HEK293 (cell line): ENCODE data around the gene FERMT3.

Source experiments
- CTCF ChIA-PET: fragments of 350-600 bp; formaldehyde crosslinking; extraction: SDS; loops from one replicate; lab custom pipeline; 2021; ENCODE audit warnings: antibody characterized with exemption; lab: Yijun Ruan, JAX
- POLR2A ChIA-PET: fragments of 300-600 bp; formaldehyde crosslinking; extraction: SDS; loops from one replicate; lab custom pipeline; 2020; ENCODE audit warnings: antibody characterized with exemption, inconsistent platforms; lab: Yijun Ruan, JAX
- H3K27ac ChIP-seq: fragments of 200-500 bp; sonication (Bioruptor generic); 2 replicates; pipeline ENCODE4 v1.5.1; 2014; ENCODE audit warnings: low read depth, low read length, control low read depth, inconsistent platforms; ENCODE audit errors: extremely low read depth
- H3K36me3 ChIP-seq, 2 experiments: fragments of 200-500 bp in 1 of 2; sonication (Bioruptor generic) in 1 of 2; 1 replicate in 1 of 2; 2 replicates in 1 of 2; pipeline ENCODE4 v1.5.1; 2014 to 2017; ENCODE audit warnings: inconsistent platforms in 2 of 2, low read length in 2 of 2; ENCODE audit not compliant: control insufficient read depth in 2 of 2, insufficient read depth in 1 of 2
- H3K4me1 ChIP-seq: fragments of 200-500 bp; sonication (Bioruptor generic); 2 replicates; pipeline ENCODE4 v1.5.1; 2014; ENCODE audit warnings: mild to moderate bottlenecking, low read length, inconsistent platforms; ENCODE audit not compliant: control insufficient read depth, insufficient read depth
- H3K4me3 ChIP-seq: 2 replicates; pipeline ENCODE4 v1.5.1; 2011; ENCODE audit warnings: low read depth, mild to moderate bottlenecking, control low read depth, low read length, moderate library complexity
- H3K9me3 ChIP-seq: fragments of 200-500 bp; sonication (Bioruptor generic); 2 replicates; pipeline ENCODE4 v1.5.1; 2014; ENCODE audit warnings: low read depth, low read length, inconsistent platforms; ENCODE audit not compliant: control insufficient read depth, insufficient read depth
- GFI1B ChIP-seq: fragments of 450-650 bp; formaldehyde crosslinking; IDR thresholded peaks from 2 replicates; pipeline ENCODE4 v1.5.1; 2016; ENCODE audit warnings: missing biosample characterization, missing genetic modification characterization
- GLI2 ChIP-seq: fragments of 450-650 bp; formaldehyde crosslinking; IDR thresholded peaks from 2 replicates; pipeline ENCODE4; 2017; ENCODE audit warnings: missing biosample characterization, missing genetic modification characterization, low read depth, borderline replicate concordance
- GLIS1 ChIP-seq: fragments of 450-650 bp; formaldehyde crosslinking; IDR thresholded peaks from 2 replicates; pipeline ENCODE4 v1.5.1; 2016; ENCODE audit warnings: missing biosample characterization, missing genetic modification characterization
- KLF16 ChIP-seq: fragments of 450-650 bp; formaldehyde crosslinking; IDR thresholded peaks from 2 replicates; pipeline ENCODE4 v1.5.1; 2017; ENCODE audit warnings: missing biosample characterization, missing genetic modification characterization
- MEIS1 ChIP-seq: sonication (generic); formaldehyde crosslinking; IDR thresholded peaks from 2 replicates; pipeline ENCODE4 v1.8.1; 2022; ENCODE audit warnings: missing genetic modification reagents, mild to moderate bottlenecking, borderline replicate concordance
- SCRT1 ChIP-seq: fragments of 450-650 bp; formaldehyde crosslinking; IDR thresholded peaks from 2 replicates; pipeline ENCODE4 v1.5.1; 2016; ENCODE audit warnings: missing biosample characterization, missing genetic modification characterization, borderline replicate concordance
- SP2 ChIP-seq: fragments of 450-650 bp; formaldehyde crosslinking; IDR thresholded peaks from 2 replicates; pipeline ENCODE4 v1.5.1; 2016; ENCODE audit warnings: missing biosample characterization, missing genetic modification characterization
- YY2 ChIP-seq: fragments of 450-650 bp; formaldehyde crosslinking; IDR thresholded peaks from 2 replicates; pipeline ENCODE4 v1.5.1; 2016; ENCODE audit warnings: missing biosample characterization, missing genetic modification characterization
- ZNF132 ChIP-seq: fragments of 450-650 bp; formaldehyde crosslinking; IDR thresholded peaks from 2 replicates; pipeline ENCODE4 v1.5.1; 2017; ENCODE audit warnings: missing biosample characterization, missing genetic modification characterization, borderline replicate concordance
- ZNF138 ChIP-seq: fragments of 450-650 bp; formaldehyde crosslinking; IDR thresholded peaks from 2 replicates; pipeline ENCODE4 v1.5.1; 2016; ENCODE audit warnings: missing biosample characterization, missing genetic modification characterization, borderline replicate concordance
- ZNF16 ChIP-seq: fragments of 450-650 bp; formaldehyde crosslinking; IDR thresholded peaks from 2 replicates; pipeline ENCODE4 v1.5.1; 2016; ENCODE audit warnings: low read depth, missing biosample characterization, missing genetic modification characterization
- ZNF202 ChIP-seq: fragments of 450-650 bp; formaldehyde crosslinking; IDR thresholded peaks from 2 replicates; pipeline ENCODE4 v1.5.1; 2016; ENCODE audit warnings: missing biosample characterization, missing genetic modification characterization, borderline replicate concordance
- ZNF214 ChIP-seq: fragments of 450-650 bp; formaldehyde crosslinking; IDR thresholded peaks from 2 replicates; pipeline ENCODE4 v1.5.1; 2017; ENCODE audit warnings: missing biosample characterization, mild to moderate bottlenecking, missing genetic modification characterization, borderline replicate concordance
- ZNF292 ChIP-seq: fragments of 450-650 bp; formaldehyde crosslinking; IDR thresholded peaks from 2 replicates; pipeline ENCODE4 v1.5.1; 2016; ENCODE audit warnings: low read depth, missing biosample characterization, missing genetic modification characterization, borderline replicate concordance
- ZNF354C ChIP-seq: fragments of 450-650 bp; formaldehyde crosslinking; IDR thresholded peaks from 2 replicates; pipeline ENCODE4 v1.5.1; 2016; ENCODE audit warnings: missing biosample characterization, missing genetic modification characterization, low read depth, borderline replicate concordance
- ZNF366 ChIP-seq: fragments of 450-650 bp; formaldehyde crosslinking; conservative IDR thresholded peaks from 2 replicates; pipeline ENCODE4 v1.5.1; 2016; ENCODE audit warnings: missing biosample characterization, missing genetic modification characterization
- ZNF473 ChIP-seq: fragments of 450-650 bp; formaldehyde crosslinking; IDR thresholded peaks from 2 replicates; pipeline ENCODE4 v1.5.1; 2017; ENCODE audit warnings: missing biosample characterization, missing genetic modification characterization
- ZNF530 ChIP-seq: fragments of 450-650 bp; formaldehyde crosslinking; IDR thresholded peaks from 2 replicates; pipeline ENCODE4 v1.5.1; 2016; ENCODE audit warnings: low read depth, missing biosample characterization, missing genetic modification characterization
- ZNF544 ChIP-seq: fragments of 450-650 bp; formaldehyde crosslinking; IDR thresholded peaks from 2 replicates; pipeline ENCODE4 v1.5.0; 2017; ENCODE audit warnings: missing biosample characterization, missing genetic modification characterization
- ZNF558 ChIP-seq: fragments of 450-650 bp; formaldehyde crosslinking; IDR thresholded peaks from 2 replicates; pipeline ENCODE4 v1.5.1; 2016; ENCODE audit warnings: missing biosample characterization, missing genetic modification characterization
- ZNF626 ChIP-seq: fragments of 450-650 bp; sonication (Bioruptor Pico); formaldehyde crosslinking; IDR thresholded peaks from 2 replicates; pipeline ENCODE4 v1.5.1; 2018; ENCODE audit warnings: missing biosample characterization, missing genetic modification characterization, inconsistent platforms
- ZNF629 ChIP-seq: fragments of 450-650 bp; formaldehyde crosslinking; IDR thresholded peaks from 2 replicates; pipeline ENCODE4 v1.5.1; 2017; ENCODE audit warnings: missing biosample characterization, missing genetic modification characterization
- ZNF658 ChIP-seq: fragments of 450-650 bp; formaldehyde crosslinking; IDR thresholded peaks from 2 replicates; pipeline ENCODE4; 2016; ENCODE audit warnings: missing biosample characterization, missing genetic modification characterization
- ZNF660 ChIP-seq: fragments of 450-650 bp; IDR thresholded peaks from 2 replicates; pipeline ENCODE4 v1.5.1; 2018; ENCODE audit warnings: missing biosample characterization, mild to moderate bottlenecking, missing genetic modification characterization
- ZNF670 ChIP-seq: fragments of 450-650 bp; formaldehyde crosslinking; IDR thresholded peaks from 2 replicates; pipeline ENCODE4 v1.5.1; 2016; ENCODE audit warnings: missing biosample characterization, missing genetic modification characterization, low read depth
- ZSCAN30 ChIP-seq: fragments of 450-650 bp; IDR thresholded peaks from 2 replicates; pipeline ENCODE4 v1.5.1; 2018; ENCODE audit warnings: missing biosample characterization, mild to moderate bottlenecking, missing genetic modification characterization, moderate library complexity
- ZXDB ChIP-seq: fragments of 450-650 bp; formaldehyde crosslinking; IDR thresholded peaks from 2 replicates; pipeline ENCODE4 v1.5.1; 2016; ENCODE audit warnings: missing biosample characterization, missing genetic modification characterization
- TF ChIP-seq, protein P1 (sequence below): fragments of 450-650 bp; formaldehyde crosslinking; IDR thresholded peaks from 2 replicates; pipeline ENCODE4 v1.5.1; 2016; ENCODE audit warnings: missing biosample characterization, missing genetic modification characterization
- TF ChIP-seq, protein P2 (sequence below): fragments of 450-650 bp; formaldehyde crosslinking; optimal IDR thresholded peaks from 2 replicates; pipeline ENCODE3; 2016; ENCODE audit warnings: missing biosample characterization, mild to moderate bottlenecking, missing genetic modification characterization
- TF ChIP-seq, protein P3 (sequence below): fragments of 450-650 bp; formaldehyde crosslinking; IDR thresholded peaks from 2 replicates; pipeline ENCODE4; 2016; ENCODE audit warnings: missing biosample characterization, missing genetic modification characterization
- TF ChIP-seq, protein P4 (sequence below): IDR thresholded peaks from 2 replicates; pipeline ENCODE4 v1.6.1; 2011; ENCODE audit warnings: mild to moderate bottlenecking, low read depth, low read length, borderline replicate concordance
- TF ChIP-seq, protein P5 (sequence below): fragments of 450-650 bp; formaldehyde crosslinking; IDR thresholded peaks from 2 replicates; pipeline ENCODE4 v1.5.1; 2016; ENCODE audit warnings: missing biosample characterization, missing genetic modification characterization

Gene FERMT3

DNA sequence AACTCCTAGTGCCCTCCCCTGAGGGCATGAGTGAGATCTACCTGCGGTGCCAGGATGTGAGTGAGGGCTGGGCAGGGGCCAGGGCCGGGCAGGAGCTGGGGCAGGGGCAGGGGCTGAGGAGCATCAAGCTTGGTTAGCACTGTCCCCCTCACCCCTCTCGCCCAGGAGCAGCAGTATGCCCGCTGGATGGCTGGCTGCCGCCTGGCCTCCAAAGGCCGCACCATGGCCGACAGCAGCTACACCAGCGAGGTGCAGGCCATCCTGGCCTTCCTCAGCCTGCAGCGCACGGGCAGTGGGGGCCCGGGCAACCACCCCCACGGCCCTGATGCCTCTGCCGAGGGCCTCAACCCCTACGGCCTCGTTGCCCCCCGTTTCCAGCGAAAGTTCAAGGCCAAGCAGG lies 13.8 kb downstream of the FERMT3 start:
- no peak overlapping the region for H3K4me3 ChIP-seq
- POLR2A ChIA-PET = interaction anchor here (1.1 kb wide), 1 partner anchor 10 kb away, joined by 3 read pairs; no protein-coding TSS in a partner anchor
- CTCF ChIA-PET = no interaction called here
- no peaks in the 10 kb centered on the region; the same call in 1 of the 2 replicates for H3K4me1 ChIP-seq
- H3K9me3 ChIP-seq = no peaks in the 10 kb centered on the region
- no peak overlapping the region for H3K27ac ChIP-seq
- TF ChIP-seq KLF16 (no peak), ZNF354C (tag by site-specific recombination) (no peak), ZNF132 (tag by site-specific recombination) (no peak), ZNF670 (tag by site-specific recombination) (no peak), ZNF660 (tag by site-specific recombination) (no peak), SP2 (tag by site-specific recombination) (no peak), ZNF214 (tag by site-specific recombination) (no peak), ZNF16 (tag by site-specific recombination) (no peak), ZNF366 (tag by site-specific recombination) (no peak), MEIS1 (CRISPR knock-in tag) (no peak), ZNF658 (tag by site-specific recombination) (no peak), YY2 (no peak), ZSCAN30 (tag by site-specific recombination) (no peak), GFI1B (no peak), ZNF544 (tag by site-specific recombination) (no peak), ZNF202 (tag by site-specific recombination) (no peak), ZNF292 (no peak), ZNF558 (tag by site-specific recombination) (no peak)
- TF ChIP-seq, protein P1, sequence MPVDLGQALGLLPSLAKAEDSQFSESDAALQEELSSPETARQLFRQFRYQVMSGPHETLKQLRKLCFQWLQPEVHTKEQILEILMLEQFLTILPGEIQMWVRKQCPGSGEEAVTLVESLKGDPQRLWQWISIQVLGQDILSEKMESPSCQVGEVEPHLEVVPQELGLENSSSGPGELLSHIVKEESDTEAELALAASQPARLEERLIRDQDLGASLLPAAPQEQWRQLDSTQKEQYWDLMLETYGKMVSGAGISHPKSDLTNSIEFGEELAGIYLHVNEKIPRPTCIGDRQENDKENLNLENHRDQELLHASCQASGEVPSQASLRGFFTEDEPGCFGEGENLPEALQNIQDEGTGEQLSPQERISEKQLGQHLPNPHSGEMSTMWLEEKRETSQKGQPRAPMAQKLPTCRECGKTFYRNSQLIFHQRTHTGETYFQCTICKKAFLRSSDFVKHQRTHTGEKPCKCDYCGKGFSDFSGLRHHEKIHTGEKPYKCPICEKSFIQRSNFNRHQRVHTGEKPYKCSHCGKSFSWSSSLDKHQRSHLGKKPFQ (tag by site-specific recombination) = no peak
- TF ChIP-seq, protein P2, sequence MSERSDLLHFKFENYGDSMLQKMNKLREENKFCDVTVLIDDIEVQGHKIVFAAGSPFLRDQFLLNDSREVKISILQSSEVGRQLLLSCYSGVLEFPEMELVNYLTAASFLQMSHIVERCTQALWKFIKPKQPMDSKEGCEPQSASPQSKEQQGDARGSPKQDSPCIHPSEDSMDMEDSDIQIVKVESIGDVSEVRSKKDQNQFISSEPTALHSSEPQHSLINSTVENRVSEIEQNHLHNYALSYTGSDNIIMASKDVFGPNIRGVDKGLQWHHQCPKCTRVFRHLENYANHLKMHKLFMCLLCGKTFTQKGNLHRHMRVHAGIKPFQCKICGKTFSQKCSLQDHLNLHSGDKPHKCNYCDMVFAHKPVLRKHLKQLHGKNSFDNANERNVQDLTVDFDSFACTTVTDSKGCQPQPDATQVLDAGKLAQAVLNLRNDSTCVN (tag by site-specific recombination) = no peak
- H3K36me3 ChIP-seq = peaks cover 0 to 26% of the 10 kb centered on the region in 2 experiments; a peak in 1 of 3 replicates

DNA sequence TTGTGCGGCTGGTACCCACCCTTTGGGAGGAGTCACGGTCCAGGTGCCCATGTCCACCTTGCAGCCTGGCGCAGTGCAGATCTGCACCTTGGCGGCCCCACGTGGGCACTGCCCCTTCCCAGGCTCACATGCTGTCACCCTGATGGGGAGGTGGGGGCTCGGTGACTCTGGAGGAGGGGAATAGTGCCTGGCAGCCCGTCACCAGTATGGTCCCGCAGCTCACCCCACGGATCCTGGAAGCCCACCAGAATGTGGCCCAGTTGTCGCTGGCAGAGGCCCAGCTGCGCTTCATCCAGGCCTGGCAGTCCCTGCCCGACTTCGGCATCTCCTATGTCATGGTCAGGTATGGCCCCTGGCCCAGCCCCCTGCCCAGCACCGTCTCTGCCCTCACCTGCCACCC lies 14.3 kb downstream of the FERMT3 start:
- ChIA-PET CTCF (interaction anchor here (0.6 kb wide), 1 partner anchor 12 kb away, joined by 3 read pairs; no protein-coding TSS in a partner anchor), POLR2A (no interaction called here)
- peaks cover 0 to 26% of the 10 kb centered on the region in 2 experiments; a peak in 1 of 3 replicates for H3K36me3 ChIP-seq
- H3K4me1 ChIP-seq = peaks cover 3% of the 10 kb centered on the region; the same call in 1 of the 2 replicates
- no peaks in the 10 kb centered on the region for H3K9me3 ChIP-seq
- no peak overlapping the region for H3K4me3 ChIP-seq
- H3K27ac ChIP-seq = no peak overlapping the region
- no peak for TF ChIP-seq GLIS1 (tag by site-specific recombination)
- TF ChIP-seq ZNF629 = no peak
- TF ChIP-seq ZNF530 (tag by site-specific recombination) = no peak
- TF ChIP-seq, protein P3, sequence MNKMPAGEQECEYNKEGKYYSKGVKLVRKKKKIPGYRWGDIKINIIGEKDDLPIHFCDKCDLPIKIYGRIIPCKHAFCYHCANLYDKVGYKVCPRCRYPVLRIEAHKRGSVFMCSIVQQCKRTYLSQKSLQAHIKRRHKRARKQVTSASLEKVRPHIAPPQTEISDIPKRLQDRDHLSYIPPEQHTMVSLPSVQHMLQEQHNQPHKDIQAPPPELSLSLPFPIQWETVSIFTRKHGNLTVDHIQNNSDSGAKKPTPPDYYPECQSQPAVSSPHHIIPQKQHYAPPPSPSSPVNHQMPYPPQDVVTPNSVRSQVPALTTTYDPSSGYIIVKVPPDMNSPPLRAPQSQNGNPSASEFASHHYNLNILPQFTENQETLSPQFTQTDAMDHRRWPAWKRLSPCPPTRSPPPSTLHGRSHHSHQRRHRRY (tag by site-specific recombination) = no peak
- no peak for TF ChIP-seq SCRT1 (tag by site-specific recombination)
- TF ChIP-seq ZNF626 = no peak
- no peak for TF ChIP-seq ZNF138 (tag by site-specific recombination)
- TF ChIP-seq ZXDB (tag by site-specific recombination) = no peak
- no peak for TF ChIP-seq ZNF473 (tag by site-specific recombination)
- TF ChIP-seq, protein P4, sequence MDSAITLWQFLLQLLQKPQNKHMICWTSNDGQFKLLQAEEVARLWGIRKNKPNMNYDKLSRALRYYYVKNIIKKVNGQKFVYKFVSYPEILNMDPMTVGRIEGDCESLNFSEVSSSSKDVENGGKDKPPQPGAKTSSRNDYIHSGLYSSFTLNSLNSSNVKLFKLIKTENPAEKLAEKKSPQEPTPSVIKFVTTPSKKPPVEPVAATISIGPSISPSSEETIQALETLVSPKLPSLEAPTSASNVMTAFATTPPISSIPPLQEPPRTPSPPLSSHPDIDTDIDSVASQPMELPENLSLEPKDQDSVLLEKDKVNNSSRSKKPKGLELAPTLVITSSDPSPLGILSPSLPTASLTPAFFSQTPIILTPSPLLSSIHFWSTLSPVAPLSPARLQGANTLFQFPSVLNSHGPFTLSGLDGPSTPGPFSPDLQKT = no peak
- TF ChIP-seq, protein P5, sequence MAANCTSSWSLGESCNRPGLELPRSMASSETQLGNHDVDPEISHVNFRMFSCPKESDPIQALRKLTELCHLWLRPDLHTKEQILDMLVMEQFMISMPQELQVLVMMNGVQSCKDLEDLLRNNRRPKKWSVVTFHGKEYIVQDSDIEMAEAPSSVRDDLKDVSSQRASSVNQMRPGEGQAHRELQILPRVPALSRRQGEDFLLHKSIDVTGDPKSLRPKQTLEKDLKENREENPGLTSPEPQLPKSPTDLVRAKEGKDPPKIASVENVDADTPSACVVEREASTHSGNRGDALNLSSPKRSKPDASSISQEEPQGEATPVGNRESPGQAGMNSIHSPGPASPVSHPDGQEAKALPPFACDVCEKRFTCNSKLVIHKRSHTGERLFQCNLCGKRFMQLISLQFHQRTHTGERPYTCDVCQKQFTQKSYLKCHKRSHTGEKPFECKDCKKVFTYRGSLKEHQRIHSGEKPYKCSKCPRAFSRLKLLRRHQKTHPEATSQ (tag by site-specific recombination) = no peak
- no peak for TF ChIP-seq GLI2 (tag by site-specific recombination)
